HG03280 (cell line): ENCODE results near the gene COBLL1.
"Not testable (repeated sequence)": the region's sequence is repeated elsewhere in the genome, so short reads cannot be mapped to it uniquely, and the experiment has no call there.

Experiments used
- ATAC-seq: cut with Tn5 transposase; IDR thresholded peaks from one replicate; pipeline ENCODE4 v1.9.1; 2021; ENCODE audit warnings: mild to moderate bottlenecking, moderate library complexity; ENCODE audit not compliant: unreplicated experiment

COBLL1 gene

DNA sequence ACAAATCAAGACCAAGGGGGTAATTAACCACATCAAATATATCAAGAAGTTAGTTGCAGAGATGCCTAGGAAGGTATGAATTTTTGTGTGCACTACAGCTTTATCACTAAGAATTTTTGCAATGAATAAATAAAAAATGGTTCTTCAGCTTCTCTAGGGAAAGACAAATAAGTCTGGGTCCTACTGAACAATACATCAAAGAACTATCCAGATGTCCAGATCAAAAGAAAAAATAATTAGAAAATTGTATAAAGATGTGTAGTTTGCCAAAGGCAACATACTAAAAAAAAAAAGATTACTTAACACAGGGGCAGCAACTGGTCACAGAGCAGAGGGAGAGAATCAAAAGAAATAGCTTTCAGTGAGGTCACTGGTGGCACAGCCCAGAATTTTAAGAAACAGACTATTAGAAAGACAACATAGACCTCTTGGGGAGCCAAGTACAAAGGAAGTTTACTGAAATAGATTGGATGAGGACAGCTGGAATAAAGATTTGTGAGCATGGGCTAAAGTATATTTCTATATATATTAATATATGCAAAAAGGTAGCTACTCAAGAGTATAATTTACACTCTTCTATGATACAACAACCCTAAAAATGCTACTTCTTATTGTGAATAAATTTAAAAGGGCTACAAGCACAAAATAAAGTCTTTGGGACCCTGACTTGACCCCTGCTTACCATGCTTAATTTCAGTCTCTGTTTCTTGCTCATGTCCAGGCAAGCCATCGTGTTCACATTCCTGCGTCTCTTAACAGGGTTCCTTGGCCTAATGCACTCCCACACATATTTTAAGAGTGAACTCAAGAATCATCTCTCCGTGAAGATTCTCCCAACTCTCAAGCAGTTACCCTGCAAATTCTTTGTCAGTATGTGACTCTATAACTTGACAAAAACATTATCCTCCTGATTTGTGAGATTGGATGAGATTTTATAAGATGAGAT is 121.4 kb downstream of the COBLL1 start:
- no peak for ATAC-seq

DNA sequence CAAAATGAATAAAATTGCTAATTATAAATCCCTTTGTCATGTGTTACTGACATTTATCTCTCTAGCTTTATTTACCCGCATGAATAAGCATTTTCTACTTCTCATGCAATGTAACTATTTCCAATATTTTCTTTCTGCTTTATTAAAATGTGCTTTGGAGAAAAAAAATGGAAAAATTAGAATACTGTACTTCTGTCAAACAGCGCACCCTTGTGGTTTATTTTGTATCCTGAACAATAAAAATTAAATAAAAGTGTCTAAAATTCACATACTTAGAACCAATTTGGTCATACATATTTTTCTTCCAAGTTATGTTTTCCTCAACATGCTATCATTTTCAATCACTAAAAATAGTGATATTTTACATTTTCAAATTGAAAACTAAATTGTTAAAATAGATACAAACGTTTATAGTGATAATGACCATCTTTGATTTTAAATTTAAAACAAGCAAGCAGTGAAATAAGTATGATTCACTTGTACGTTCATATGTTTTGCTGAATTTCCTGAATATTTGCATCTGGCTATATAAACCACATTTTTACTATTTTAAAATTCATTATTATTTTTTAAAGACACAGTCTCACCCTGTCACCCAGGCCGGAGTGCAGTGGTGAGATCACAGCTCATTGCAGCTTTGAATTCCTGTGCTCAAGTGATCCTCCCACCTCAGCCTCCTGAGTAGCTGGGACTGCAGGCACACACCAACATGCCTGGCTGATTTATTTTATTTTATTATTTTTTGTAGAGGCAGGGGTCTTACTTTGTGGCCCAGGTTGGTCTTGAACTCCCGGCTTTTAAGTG is 124.4 kb downstream of the COBLL1 start:
- no peak for ATAC-seq

- ATAC-seq, result no peak
Measured at GRCh38 chr2:164714471-164714870, 127.2 kb downstream of the COBLL1 start.

DNA sequence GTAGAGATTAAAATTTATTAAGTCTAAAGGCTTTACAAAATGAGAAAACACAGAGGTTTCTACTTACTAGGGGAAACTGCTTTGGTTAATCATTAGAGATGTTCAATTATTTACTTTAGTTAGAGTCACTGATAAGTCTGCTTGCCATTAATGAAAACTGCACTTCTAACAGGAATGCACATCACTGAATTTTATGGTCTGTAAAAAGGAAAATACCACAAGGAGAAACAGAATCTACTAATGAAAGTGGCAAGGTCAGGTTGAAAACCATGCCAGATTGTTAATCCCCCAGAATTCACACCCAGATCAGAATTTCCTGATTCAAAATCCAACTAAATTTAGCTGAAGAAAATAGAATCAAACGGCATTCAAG is 129.9 kb downstream of the COBLL1 start:
- no peak for ATAC-seq

GRCh38 chr2:164710837-164711765 is 130.5 kb downstream of the COBLL1 start:
- ATAC-seq, result no peak

- not testable (repeated sequence) for ATAC-seq
Measured at GRCh38 chr2:164710252-164710836, 131.3 kb downstream of the COBLL1 start.

DNA sequence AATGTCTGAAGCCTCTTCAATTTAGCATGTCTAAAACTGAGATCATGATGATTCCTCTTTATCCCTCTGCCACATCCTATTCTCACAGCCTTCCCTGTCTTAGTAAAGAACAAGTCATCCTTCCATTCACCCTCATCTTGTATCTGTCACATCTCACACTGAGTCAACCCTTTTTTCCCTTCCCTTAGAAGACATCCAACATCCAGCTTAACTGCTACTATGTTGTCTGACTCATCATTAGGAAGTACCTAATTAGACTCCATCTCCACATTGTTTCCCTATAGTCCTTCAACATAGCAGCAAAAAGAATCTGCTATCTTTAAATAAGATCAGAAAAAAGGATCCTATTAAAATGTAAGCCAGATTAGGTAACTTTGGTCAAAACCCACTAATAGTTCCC is 135.1 kb downstream of the COBLL1 start:
- ATAC-seq, result no peak

- no peak for ATAC-seq
Measured at GRCh38 chr2:164705412-164706167, 136.0 kb downstream of the COBLL1 start.

GRCh38 chr2:164703915-164704706 is 137.5 kb downstream of the COBLL1 start:
- ATAC-seq, result no peak

GRCh38 chr2:164701565-164701964 is 140.1 kb downstream of the COBLL1 start:
- no peak for ATAC-seq

DNA sequence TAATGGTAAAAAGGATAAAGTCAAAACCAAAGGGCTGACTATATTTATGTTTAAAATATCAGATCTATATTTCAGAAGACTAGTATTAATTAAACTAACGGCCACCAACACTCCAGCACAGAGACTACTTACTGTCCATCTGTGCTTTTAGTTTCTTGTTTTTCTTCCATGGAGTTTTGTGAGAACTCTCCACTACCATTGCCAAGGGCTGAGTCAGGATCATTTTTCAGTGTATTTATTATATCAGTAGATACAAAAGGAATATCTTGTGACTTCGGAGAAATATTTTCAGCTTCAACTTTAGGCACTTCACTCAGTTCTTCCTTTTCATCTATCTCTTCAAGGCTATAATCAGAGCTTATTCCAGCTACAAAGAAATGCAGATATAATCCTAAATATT is 141.2 kb downstream of the COBLL1 start:
- no peak for ATAC-seq

GRCh38 chr2:164697688-164698461 is 143.7 kb downstream of the COBLL1 start:
- no peak for ATAC-seq

DNA sequence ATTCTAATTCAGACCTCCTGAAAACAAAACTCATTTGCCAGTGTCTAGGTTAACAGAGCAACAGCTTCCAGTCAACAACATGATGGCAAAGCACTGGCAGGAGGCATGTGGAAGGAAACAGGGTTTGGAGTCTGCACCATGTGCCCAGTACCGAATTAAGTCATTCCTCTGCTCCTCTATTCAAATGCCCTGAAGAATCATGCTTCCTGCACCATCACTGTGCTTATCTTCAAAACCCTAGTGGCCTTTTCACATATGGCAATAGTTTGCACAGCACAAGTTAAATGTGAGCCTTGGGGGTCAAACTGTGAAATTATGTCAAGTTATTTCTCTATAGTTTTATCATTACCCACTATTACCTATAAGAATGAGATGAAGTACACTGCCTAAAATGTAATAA is 145.0 kb downstream of the COBLL1 start:
- no peak for ATAC-seq

DNA sequence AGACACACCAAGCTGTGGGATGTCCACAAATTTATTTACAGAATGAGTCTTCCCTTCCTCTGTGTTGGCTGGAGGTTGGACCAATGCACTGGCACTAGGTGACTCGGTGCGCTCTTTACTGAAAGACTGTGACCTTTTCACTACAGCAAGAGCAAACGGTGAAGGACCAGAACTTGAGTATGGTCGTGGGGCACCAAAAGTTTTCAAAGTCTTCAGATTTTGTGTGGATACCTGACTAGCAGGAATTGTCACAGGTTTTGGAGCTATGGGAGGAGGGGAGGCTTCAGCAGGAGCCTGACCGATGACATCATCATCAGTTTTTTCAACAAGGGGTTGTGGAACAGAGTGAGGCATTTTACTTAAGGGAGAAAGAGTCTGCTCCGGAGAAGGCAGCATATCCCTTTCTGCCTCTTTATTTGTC is 147.3 kb downstream of the COBLL1 start:
- ATAC-seq, result no peak

DNA sequence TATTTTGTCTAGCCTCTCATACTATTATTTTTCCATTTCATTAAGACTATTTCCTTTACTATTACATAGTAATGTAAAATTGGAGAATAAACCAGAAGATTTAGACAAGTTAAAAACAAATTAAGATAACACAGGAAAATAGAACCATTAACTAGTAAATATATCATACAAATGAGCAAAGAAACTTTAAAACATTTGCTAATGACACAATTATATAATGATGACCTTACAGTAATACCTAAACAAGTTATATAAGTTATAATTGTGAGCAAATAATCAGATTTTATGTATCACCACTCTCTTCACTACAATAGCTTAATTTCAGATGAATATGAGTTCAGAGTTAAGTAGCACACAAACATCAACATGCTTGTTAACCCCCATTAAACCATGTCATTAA is 147.8 kb downstream of the COBLL1 start:
- ATAC-seq, result no peak

- ATAC-seq, result no peak
Measured at GRCh38 chr2:164693390-164693789, 148.2 kb downstream of the COBLL1 start.

GRCh38 chr2:164692958-164693357 is 148.7 kb downstream of the COBLL1 start:
- ATAC-seq, result no peak

DNA sequence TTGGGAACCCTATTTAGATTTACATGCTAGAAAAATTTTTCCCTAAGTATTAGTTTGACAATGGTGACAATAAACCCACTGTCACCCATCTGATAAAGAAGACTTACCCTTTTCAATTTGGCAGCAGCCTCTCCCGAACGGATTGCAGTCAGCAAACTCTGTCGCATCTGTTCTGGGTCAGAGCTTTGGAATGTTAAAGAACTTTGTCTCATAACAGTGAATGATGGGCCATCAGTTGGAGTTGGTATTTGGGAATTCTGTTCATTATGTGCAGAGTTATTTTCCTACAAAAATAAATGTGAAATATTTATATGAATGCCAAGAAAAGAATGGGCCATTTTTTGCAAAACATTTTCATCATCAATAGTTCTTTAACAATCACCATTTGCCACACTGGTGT is 149.5 kb downstream of the COBLL1 start:
- ATAC-seq, result no peak
